Adipocyte (in vitro differentiated cells): ENCODE data around the gene CACNA1E.

Experiments used
- DNase-seq: peaks from one replicate; pipeline ENCODE4 v3.0.0-alpha.2; 2015; ENCODE audit warnings: low read depth
- H3K27me3 ChIP-seq: replicated peaks from 2 replicates; pipeline ENCODE4 v1.7.0; 2013; ENCODE audit warnings: mild to moderate bottlenecking, low read length, moderate library complexity; ENCODE audit not compliant: control insufficient read depth, insufficient read depth
- H3K36me3 ChIP-seq: 2 replicates; pipeline ENCODE4 v1.7.0; 2013; ENCODE audit warnings: low read length, mild to moderate bottlenecking, moderate library complexity; ENCODE audit not compliant: control insufficient read depth, insufficient read depth, severe bottlenecking
- H3K4me1 ChIP-seq: 2 replicates; pipeline ENCODE4 v1.7.0; 2013; ENCODE audit warnings: mild to moderate bottlenecking, low read length, moderate library complexity; ENCODE audit not compliant: control insufficient read depth, insufficient read depth
- H3K4me3 ChIP-seq: 2 replicates; pipeline ENCODE4 v1.7.0; 2013; ENCODE audit warnings: mild to moderate bottlenecking, low read length, moderate library complexity
- H3K9ac ChIP-seq: 2 replicates; pipeline ENCODE4 v1.7.0; 2013; ENCODE audit warnings: mild to moderate bottlenecking, low read length, moderate library complexity
- H3K9me3 ChIP-seq: 2 replicates; pipeline ENCODE4 v1.7.0; 2013; ENCODE audit warnings: mild to moderate bottlenecking, low read length, moderate library complexity; ENCODE audit not compliant: control insufficient read depth

Gene CACNA1E

GRCh38 chr1:181798191-181798926 lies 315.0 kb downstream of the CACNA1E start:
- Histone ChIP-seq H3K9ac (no peak overlapping the region), H3K4me3 (no peak overlapping the region), H3K9me3 (no peaks in the 10 kb centered on the region), H3K4me1 (no peaks in the 10 kb centered on the region), H3K27me3 (no peaks in the 10 kb centered on the region), H3K36me3 (no peaks in the 10 kb centered on the region)
- DNase-seq, result no peak

- H3K9me3 ChIP-seq, result no peaks in the 10 kb centered on the region
- no peak for DNase-seq
- no peak overlapping the region for H3K4me3 ChIP-seq
- no peaks in the 10 kb centered on the region for H3K4me1 ChIP-seq
- no peaks in the 10 kb centered on the region for H3K27me3 ChIP-seq
- H3K9ac ChIP-seq, result no peak overlapping the region
- no peaks in the 10 kb centered on the region for H3K36me3 ChIP-seq
Observed at GRCh38 chr1:181801617-181802016, 318.3 kb downstream of the CACNA1E start.

GRCh38 chr1:181802466-181802865 lies 319.1 kb downstream of the CACNA1E start:
- no peaks in the 10 kb centered on the region for H3K4me1 ChIP-seq
- no peak overlapping the region for H3K9ac ChIP-seq
- no peaks in the 10 kb centered on the region for H3K27me3 ChIP-seq
- H3K9me3 ChIP-seq, result no peaks in the 10 kb centered on the region
- H3K36me3 ChIP-seq, result no peaks in the 10 kb centered on the region
- DNase-seq, result no peak
- no peak overlapping the region for H3K4me3 ChIP-seq

GRCh38 chr1:181803421-181803820 lies 320.1 kb downstream of the CACNA1E start:
- Histone ChIP-seq H3K36me3 (no peaks in the 10 kb centered on the region), H3K9ac (no peak overlapping the region), H3K27me3 (no peaks in the 10 kb centered on the region), H3K9me3 (no peaks in the 10 kb centered on the region), H3K4me3 (no peak overlapping the region), H3K4me1 (no peaks in the 10 kb centered on the region)
- no peak for DNase-seq

- Histone ChIP-seq H3K36me3 (no peaks in the 10 kb centered on the region), H3K4me3 (no peak overlapping the region), H3K9me3 (no peaks in the 10 kb centered on the region), H3K4me1 (no peaks in the 10 kb centered on the region), H3K9ac (no peak overlapping the region), H3K27me3 (no peaks in the 10 kb centered on the region)
- no peak for DNase-seq
Observed at GRCh38 chr1:181804989-181805388, 321.7 kb downstream of the CACNA1E start.

GRCh38 chr1:181806746-181807145 lies 323.4 kb downstream of the CACNA1E start:
- no peaks in the 10 kb centered on the region for H3K27me3 ChIP-seq
- no peak for DNase-seq
- no peaks in the 10 kb centered on the region for H3K4me1 ChIP-seq
- H3K9me3 ChIP-seq, result no peaks in the 10 kb centered on the region
- H3K4me3 ChIP-seq, result no peak overlapping the region
- no peaks in the 10 kb centered on the region for H3K36me3 ChIP-seq
- H3K9ac ChIP-seq, result no peak overlapping the region

- no peak overlapping the region for H3K9ac ChIP-seq
- no peaks in the 10 kb centered on the region for H3K27me3 ChIP-seq
- no peak overlapping the region for H3K4me3 ChIP-seq
- no peak for DNase-seq
- H3K36me3 ChIP-seq, result no peaks in the 10 kb centered on the region
- H3K9me3 ChIP-seq, result no peaks in the 10 kb centered on the region
- no peaks in the 10 kb centered on the region for H3K4me1 ChIP-seq
Observed at GRCh38 chr1:181807251-181807650, 323.9 kb downstream of the CACNA1E start.

GRCh38 chr1:181809991-181810545 lies 326.8 kb downstream of the CACNA1E start:
- Histone ChIP-seq H3K4me3 (no peak overlapping the region), H3K9me3 (no peaks in the 10 kb centered on the region), H3K27me3 (no peaks in the 10 kb centered on the region), H3K36me3 (no peaks in the 10 kb centered on the region), H3K9ac (no peak overlapping the region), H3K4me1 (no peaks in the 10 kb centered on the region)
- no peak for DNase-seq

GRCh38 chr1:181812208-181812607 lies 328.9 kb downstream of the CACNA1E start:
- no peaks in the 10 kb centered on the region for H3K36me3 ChIP-seq
- no peak for DNase-seq

GRCh38 chr1:181813266-181813665 lies 329.9 kb downstream of the CACNA1E start:
- no peak overlapping the region for H3K4me3 ChIP-seq
- H3K9ac ChIP-seq, result no peak overlapping the region
- DNase-seq, result no peak
- no peaks in the 10 kb centered on the region for H3K27me3 ChIP-seq
- no peaks in the 10 kb centered on the region for H3K36me3 ChIP-seq
- no peaks in the 10 kb centered on the region for H3K4me1 ChIP-seq
- no peaks in the 10 kb centered on the region for H3K9me3 ChIP-seq

More at GRCh38 chr1:181812208-181812607, 328.9 kb downstream of the CACNA1E start:
- H3K27me3 ChIP-seq, result no peaks in the 10 kb centered on the region
- no peak overlapping the region for H3K9ac ChIP-seq
- H3K4me3 ChIP-seq, result no peak overlapping the region
- no peaks in the 10 kb centered on the region for H3K9me3 ChIP-seq
- no peaks in the 10 kb centered on the region for H3K4me1 ChIP-seq

- DNase-seq, result no peak
- H3K27me3 ChIP-seq, result no peaks in the 10 kb centered on the region
- H3K36me3 ChIP-seq, result no peaks in the 10 kb centered on the region
- H3K4me1 ChIP-seq, result no peaks in the 10 kb centered on the region
- H3K9ac ChIP-seq, result no peak overlapping the region
- no peak overlapping the region for H3K4me3 ChIP-seq
- H3K9me3 ChIP-seq, result no peaks in the 10 kb centered on the region
Observed at GRCh38 chr1:181816608-181817007, 333.3 kb downstream of the CACNA1E start.

- no peak overlapping the region for H3K9ac ChIP-seq
- H3K36me3 ChIP-seq, result no peaks in the 10 kb centered on the region
- H3K9me3 ChIP-seq, result no peaks in the 10 kb centered on the region
- no peak for DNase-seq
- no peak overlapping the region for H3K4me3 ChIP-seq
- H3K4me1 ChIP-seq, result no peaks in the 10 kb centered on the region
- H3K27me3 ChIP-seq, result no peaks in the 10 kb centered on the region
Observed at GRCh38 chr1:181817091-181817490, 333.8 kb downstream of the CACNA1E start.
